Measurements from ENCODE around the gene ATP6V0A4.

Gene ATP6V0A4

DNA sequence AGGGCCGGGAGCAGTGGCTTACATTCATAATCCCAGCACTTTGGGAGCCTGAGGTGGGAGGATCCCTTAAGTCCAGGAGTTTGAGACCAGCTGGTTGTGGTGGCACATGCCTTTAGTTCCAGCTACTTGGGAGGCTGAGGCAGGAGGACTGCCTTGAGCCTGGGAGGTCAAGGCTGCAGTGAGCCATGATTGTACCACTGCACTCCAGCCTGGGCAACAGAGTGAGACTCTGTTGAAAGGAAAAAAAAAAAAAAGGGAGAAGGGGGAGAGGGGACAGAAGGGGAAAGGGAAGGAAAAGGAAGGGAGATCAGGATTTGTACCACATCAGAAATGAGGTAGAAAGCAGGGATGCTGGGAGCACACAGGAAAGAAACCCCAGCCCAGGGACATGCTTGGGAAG is 58.1 kb downstream of the ATP6V0A4 start:
- H3K4me2 ChIP-seq (ENCODE audit: low read length) = no peak overlapping the region
- H4K20me1 ChIP-seq (ENCODE audit: insufficient read depth, low read length) = no peaks in the 10 kb centered on the region

GRCh38 chr7:138738551-138739335 is 59.3 kb downstream of the ATP6V0A4 start:
- Histone ChIP-seq H2AFZ (ENCODE audit: low read length) (no peak overlapping the region), H3K4me2 (ENCODE audit: low read length) (no peak overlapping the region)

More for the DNA sequence above, 58.1 kb downstream of the ATP6V0A4 start:
- H3K4me1 ChIP-seq (ENCODE audit: insufficient read depth, low read length, severe bottlenecking) = no peaks in the 10 kb centered on the region
- H3K27me3 ChIP-seq (ENCODE audit: insufficient read depth, low read length) = peaks cover 3% of the 10 kb centered on the region; the same call in 1 of the 2 replicates
- no peak overlapping the region for H3K4me3 ChIP-seq (ENCODE audit: low read depth, low read length, poor library complexity, severe bottlenecking)
- no peaks in the 10 kb centered on the region for H3F3A ChIP-seq (ENCODE audit: insufficient read depth, low read length)
- H3K27ac ChIP-seq (ENCODE audit: low read depth, low read length, poor library complexity, severe bottlenecking) = no peak overlapping the region
- H3K79me2 ChIP-seq (ENCODE audit: insufficient read depth, low read length) = no peaks in the 10 kb centered on the region
- H2AFZ ChIP-seq (ENCODE audit: low read length) = no peak overlapping the region
- no peak for TF ChIP-seq EZH2 (IDR thresholded peaks at IDR 0.05; ENCODE audit: borderline replicate concordance, low read length)
- TF ChIP-seq, protein P1, sequence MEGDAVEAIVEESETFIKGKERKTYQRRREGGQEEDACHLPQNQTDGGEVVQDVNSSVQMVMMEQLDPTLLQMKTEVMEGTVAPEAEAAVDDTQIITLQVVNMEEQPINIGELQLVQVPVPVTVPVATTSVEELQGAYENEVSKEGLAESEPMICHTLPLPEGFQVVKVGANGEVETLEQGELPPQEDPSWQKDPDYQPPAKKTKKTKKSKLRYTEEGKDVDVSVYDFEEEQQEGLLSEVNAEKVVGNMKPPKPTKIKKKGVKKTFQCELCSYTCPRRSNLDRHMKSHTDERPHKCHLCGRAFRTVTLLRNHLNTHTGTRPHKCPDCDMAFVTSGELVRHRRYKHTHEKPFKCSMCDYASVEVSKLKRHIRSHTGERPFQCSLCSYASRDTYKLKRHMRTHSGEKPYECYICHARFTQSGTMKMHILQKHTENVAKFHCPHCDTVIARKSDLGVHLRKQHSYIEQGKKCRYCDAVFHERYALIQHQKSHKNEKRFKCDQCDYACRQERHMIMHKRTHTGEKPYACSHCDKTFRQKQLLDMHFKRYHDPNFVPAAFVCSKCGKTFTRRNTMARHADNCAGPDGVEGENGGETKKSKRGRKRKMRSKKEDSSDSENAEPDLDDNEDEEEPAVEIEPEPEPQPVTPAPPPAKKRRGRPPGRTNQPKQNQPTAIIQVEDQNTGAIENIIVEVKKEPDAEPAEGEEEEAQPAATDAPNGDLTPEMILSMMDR (IDR thresholded peaks at IDR 0.05; ENCODE audit: low read length) = no peak
- H3K9me2 ChIP-seq (ENCODE audit: low read depth, low read length) = no peaks in the 10 kb centered on the region
- no peak overlapping the region for H3K9ac ChIP-seq (ENCODE audit: low read length)
- H3K9me3 ChIP-seq (ENCODE audit: low read length) = 0 out of 2 replicates have a peak, but pooled peaks cover 2% of the 10 kb centered on the region
- no peaks in the 10 kb centered on the region for H3K36me3 ChIP-seq (ENCODE audit: insufficient read depth, low read length)

DNA sequence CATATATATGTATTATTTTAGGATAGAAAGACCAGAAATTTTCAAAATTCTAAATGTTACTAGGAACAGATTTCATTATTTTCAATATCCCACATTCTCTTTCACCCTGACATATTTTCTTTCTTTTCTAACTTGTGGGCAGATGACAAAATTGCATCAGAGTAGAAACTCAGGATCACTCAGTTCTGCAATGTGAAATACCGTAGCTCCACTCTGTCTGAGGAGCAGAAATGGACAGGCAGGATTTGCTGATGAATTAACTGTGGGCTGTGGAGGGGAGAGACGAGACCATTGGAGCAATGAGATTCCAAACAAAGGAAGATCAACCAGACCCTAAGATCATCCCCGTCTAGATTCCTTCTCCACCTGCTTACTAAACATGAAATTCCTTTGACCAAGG is 59.9 kb downstream of the ATP6V0A4 start:
- no peak overlapping the region for H3K4me3 ChIP-seq (ENCODE audit: low read depth, low read length, poor library complexity, severe bottlenecking)
- 0 out of 2 replicates have a peak, but pooled peaks cover 2% of the 10 kb centered on the region for H3K9me3 ChIP-seq (ENCODE audit: low read length)
- TF ChIP-seq, protein P1 (IDR thresholded peaks at IDR 0.05; ENCODE audit: low read length) = no peak
- TF ChIP-seq EZH2 (IDR thresholded peaks at IDR 0.05; ENCODE audit: borderline replicate concordance, low read length) = no peak
- H4K20me1 ChIP-seq (ENCODE audit: insufficient read depth, low read length) = no peaks in the 10 kb centered on the region
- H3K4me1 ChIP-seq (ENCODE audit: insufficient read depth, low read length, severe bottlenecking) = no peaks in the 10 kb centered on the region
- H3K36me3 ChIP-seq (ENCODE audit: insufficient read depth, low read length) = no peaks in the 10 kb centered on the region
- no peak overlapping the region for H3K4me2 ChIP-seq (ENCODE audit: low read length)
- no peaks in the 10 kb centered on the region for H3K79me2 ChIP-seq (ENCODE audit: insufficient read depth, low read length)
- no peak overlapping the region for H3K27ac ChIP-seq (ENCODE audit: low read depth, low read length, poor library complexity, severe bottlenecking)
- no peak overlapping the region for H2AFZ ChIP-seq (ENCODE audit: low read length)
- no peaks in the 10 kb centered on the region for H3F3A ChIP-seq (ENCODE audit: insufficient read depth, low read length)
- H3K9me2 ChIP-seq (ENCODE audit: low read depth, low read length) = no peaks in the 10 kb centered on the region
- peaks cover 3% of the 10 kb centered on the region; the same call in 1 of the 2 replicates for H3K27me3 ChIP-seq (ENCODE audit: insufficient read depth, low read length)
- no peak overlapping the region for H3K9ac ChIP-seq (ENCODE audit: low read length)

More at GRCh38 chr7:138738551-138739335, 59.3 kb downstream of the ATP6V0A4 start:
- Histone ChIP-seq H3K9ac (ENCODE audit: low read length) (no peak overlapping the region), H4K20me1 (ENCODE audit: insufficient read depth, low read length) (no peaks in the 10 kb centered on the region), H3K27ac (ENCODE audit: low read depth, low read length, poor library complexity, severe bottlenecking) (no peak overlapping the region), H3F3A (ENCODE audit: insufficient read depth, low read length) (no peaks in the 10 kb centered on the region), H3K9me3 (ENCODE audit: low read length) (0 out of 2 replicates have a peak, but pooled peaks cover 2% of the 10 kb centered on the region), H3K4me1 (ENCODE audit: insufficient read depth, low read length, severe bottlenecking) (no peaks in the 10 kb centered on the region), H3K36me3 (ENCODE audit: insufficient read depth, low read length) (no peaks in the 10 kb centered on the region), H3K9me2 (ENCODE audit: low read depth, low read length) (no peaks in the 10 kb centered on the region), H3K79me2 (ENCODE audit: insufficient read depth, low read length) (no peaks in the 10 kb centered on the region), H3K27me3 (ENCODE audit: insufficient read depth, low read length) (peaks cover 3% of the 10 kb centered on the region; the same call in 1 of the 2 replicates), H3K4me3 (ENCODE audit: low read depth, low read length, poor library complexity, severe bottlenecking) (no peak overlapping the region)
- no peak for TF ChIP-seq EZH2 (IDR thresholded peaks at IDR 0.05; ENCODE audit: borderline replicate concordance, low read length)
- TF ChIP-seq, protein P1 (IDR thresholded peaks at IDR 0.05; ENCODE audit: low read length) = peak; percentile 99
